ENCODE results near the gene DTNBP1.

DNA sequence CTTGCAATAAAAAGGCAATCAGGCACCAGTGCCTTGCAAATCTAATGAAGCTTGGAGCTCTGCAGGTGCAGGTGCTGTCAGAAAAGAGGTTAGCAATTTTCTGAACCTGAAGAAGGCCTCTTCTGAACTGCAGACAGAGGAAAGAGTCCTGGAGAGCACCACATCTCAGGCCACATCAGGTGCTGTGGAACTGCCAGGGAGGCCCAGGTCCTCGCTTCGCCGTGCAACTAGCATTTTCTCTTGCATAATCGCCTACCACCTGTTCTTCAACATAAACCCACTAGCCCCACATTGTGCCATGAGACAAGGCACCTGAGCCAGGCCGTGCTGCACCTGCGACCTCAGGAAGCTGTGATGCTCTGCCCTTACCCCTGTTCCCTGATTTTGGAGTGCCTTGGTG is 187.6 kb downstream of the DTNBP1 start:
- no peak for TF ChIP-seq CTCF (conservative IDR thresholded peaks at IDR 0.05; ENCODE audit: low read depth, low read length)
- no peak for TF ChIP-seq RAD21 (IDR thresholded peaks at IDR 0.05; ENCODE audit: low read length)
- no peak for TF ChIP-seq POLR2A (IDR thresholded peaks at IDR 0.05; ENCODE audit: low read depth, low read length)
- TF ChIP-seq BHLHE40 (IDR thresholded peaks at IDR 0.05; ENCODE audit: low read depth, low read length): no peak
- TF ChIP-seq CEBPB (IDR thresholded peaks at IDR 0.05; ENCODE audit: low read depth, low read length): no peak
- TF ChIP-seq, protein P1, sequence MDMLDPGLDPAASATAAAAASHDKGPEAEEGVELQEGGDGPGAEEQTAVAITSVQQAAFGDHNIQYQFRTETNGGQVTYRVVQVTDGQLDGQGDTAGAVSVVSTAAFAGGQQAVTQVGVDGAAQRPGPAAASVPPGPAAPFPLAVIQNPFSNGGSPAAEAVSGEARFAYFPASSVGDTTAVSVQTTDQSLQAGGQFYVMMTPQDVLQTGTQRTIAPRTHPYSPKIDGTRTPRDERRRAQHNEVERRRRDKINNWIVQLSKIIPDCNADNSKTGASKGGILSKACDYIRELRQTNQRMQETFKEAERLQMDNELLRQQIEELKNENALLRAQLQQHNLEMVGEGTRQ (IDR thresholded peaks at IDR 0.05; ENCODE audit: low read depth, low read length): no peak
